ENCODE results near the gene COL13A1.

COL13A1 gene

GRCh38 chr10:69864321-69864720 lies 62.6 kb downstream of the COL13A1 start:
- in situ Hi-C loops (cut with HindIII; ENCODE audit: low sequenced_read_pairs): no loop called here

GRCh38 chr10:69865450-69865849 lies 63.7 kb downstream of the COL13A1 start:
- in situ Hi-C loops (cut with HindIII; ENCODE audit: low sequenced_read_pairs): no loop called here

DNA sequence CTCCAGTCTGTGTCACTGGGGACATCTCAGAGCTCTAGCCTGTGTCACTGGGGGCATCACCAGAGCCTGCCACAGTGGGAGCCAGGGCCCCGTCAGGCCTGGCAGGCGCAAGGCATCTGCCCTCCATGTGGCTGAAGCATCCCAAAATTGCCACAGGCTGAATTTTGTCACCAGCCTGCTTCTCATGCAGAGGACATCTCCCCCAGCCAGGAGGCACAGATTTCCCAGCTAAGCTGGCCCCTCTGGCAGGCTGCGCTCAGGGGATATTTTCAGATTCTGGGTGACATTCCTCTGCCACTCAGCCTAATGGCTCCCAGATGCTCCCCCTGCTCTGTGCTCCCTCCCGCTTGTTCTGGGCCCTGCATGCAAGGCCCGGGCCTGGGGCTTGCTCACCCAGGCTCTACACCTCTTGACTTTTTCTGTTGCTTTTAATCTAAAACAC lies 64.6 kb downstream of the COL13A1 start:
- in situ Hi-C loops (cut with HindIII; ENCODE audit: low sequenced_read_pairs): no loop called here

DNA sequence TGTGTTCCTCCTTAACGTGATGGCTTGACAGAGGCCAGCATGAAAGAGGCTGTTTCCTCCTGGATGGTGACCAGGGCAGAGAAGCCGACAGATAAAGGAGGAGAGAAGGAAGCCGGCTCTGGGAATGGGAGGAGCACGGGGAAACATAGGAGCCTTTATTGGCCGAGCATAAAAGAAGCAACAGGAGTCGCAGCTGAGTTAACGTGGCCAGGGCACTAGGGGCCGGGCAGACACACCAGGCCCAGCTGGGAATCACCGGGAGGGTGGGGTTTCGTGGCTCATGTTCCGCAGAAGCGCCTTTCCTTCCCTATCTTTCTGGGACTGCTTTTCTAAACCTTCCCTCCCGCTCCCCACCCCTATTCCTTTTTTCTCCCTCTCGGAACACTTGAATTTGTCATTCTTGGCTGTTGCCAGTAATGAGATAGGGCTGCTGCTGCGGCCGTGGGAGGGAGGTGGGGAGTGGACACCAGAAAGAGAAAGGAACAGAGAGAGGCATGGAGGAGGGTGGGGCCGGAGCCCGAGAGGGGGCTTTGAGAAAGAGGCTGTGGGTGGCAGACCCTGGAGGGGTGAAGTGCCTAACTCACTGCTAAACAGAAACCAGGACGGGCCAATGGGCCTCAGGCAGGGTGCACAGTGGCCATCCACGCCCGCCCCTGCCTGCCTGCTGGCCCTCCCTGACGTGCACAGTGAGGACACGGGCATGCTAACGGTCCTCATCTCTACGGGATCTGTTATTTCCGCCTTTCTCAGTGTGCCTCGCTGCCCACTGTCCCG lies 65.2 kb downstream of the COL13A1 start:
- in situ Hi-C loops (cut with HindIII; ENCODE audit: low sequenced_read_pairs): no loop called here

GRCh38 chr10:69867699-69868558 lies 66.2 kb downstream of the COL13A1 start:
- in situ Hi-C loops (cut with HindIII; ENCODE audit: low sequenced_read_pairs): no loop called here

GRCh38 chr10:69868821-69869220 lies 67.1 kb downstream of the COL13A1 start:
- in situ Hi-C loops (cut with HindIII; ENCODE audit: low sequenced_read_pairs): no loop called here

DNA sequence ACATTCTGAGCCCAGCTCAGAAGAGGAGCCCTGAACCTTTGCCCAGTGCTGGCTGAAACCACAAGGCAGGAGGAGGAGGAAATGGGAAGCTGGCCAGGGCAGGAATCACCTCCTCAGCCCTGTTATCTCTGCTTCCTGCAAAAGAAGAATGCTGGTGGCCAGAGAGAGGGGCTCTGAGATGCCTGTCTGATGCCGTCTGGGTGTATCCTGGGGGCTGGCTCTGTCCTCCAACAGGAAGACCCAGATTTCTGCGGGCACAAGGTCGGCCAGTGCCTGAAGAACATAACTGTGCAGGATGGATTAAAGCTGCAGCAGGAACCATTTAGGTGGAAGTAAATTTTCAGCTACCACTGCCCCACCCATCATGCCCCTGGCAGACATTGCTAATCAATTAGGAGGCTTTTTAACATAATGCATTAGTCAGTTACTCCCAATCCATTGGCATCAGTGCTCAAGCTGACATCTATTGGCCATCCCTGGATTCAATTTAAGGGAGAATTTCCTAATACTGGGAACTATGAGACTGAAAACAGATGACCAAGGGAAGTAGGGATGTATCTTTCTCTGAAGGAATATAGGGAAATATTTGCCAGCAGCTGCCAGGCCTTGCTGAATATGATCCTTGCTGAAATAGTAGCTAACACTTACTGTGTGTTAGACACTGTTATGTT lies 67.7 kb downstream of the COL13A1 start:
- in situ Hi-C loops (cut with HindIII; ENCODE audit: low sequenced_read_pairs): no loop called here

DNA sequence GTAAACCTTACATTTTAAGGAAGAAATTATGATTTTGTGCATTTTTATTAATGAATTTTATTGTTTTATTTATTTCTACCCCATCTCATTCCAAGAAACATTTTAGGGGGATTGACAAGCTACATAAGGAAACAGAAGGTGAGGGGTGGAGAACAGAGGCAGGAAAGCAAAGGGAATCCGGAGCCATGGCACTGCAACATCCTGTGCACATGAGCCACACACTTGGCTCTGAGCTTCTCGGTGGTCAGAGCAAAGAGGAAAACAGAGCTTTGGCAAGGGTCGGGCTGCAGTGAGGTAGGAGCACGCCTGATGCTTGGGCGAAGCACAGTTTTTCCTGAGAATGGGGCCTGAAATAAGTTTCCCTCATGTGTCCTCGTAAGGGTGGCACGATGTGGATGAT lies 68.9 kb downstream of the COL13A1 start:
- in situ Hi-C loops (cut with HindIII; ENCODE audit: low sequenced_read_pairs): no loop called here

GRCh38 chr10:69871074-69871473 lies 69.4 kb downstream of the COL13A1 start:
- in situ Hi-C loops (cut with HindIII; ENCODE audit: low sequenced_read_pairs): no loop called here

DNA sequence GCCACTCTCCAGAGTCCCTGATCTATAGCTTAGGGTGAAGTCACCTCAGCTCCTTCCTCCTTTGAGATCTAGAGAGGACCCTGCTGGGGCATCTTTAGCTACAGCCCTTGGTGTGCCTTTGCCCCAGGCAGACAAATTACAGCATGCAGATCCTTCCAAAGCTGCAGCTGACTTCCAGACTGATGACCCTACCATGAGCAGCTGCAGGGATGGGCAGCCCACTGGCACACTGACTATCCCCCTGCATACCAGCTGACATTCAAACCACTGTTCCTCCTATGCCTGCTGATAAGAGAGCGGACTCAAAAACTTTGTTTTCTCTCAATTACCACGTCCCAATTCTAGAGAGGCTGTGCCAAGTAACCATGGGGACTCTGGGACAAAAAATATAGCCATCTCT lies 70.6 kb downstream of the COL13A1 start:
- in situ Hi-C loops (cut with HindIII; ENCODE audit: low sequenced_read_pairs): no loop called here

GRCh38 chr10:69873135-69873639 lies 71.5 kb downstream of the COL13A1 start:
- in situ Hi-C loops (cut with HindIII; ENCODE audit: low sequenced_read_pairs): no loop called here

- in situ Hi-C loops (cut with HindIII; ENCODE audit: low sequenced_read_pairs): no loop called here
These were observed 72.7 kb downstream of the COL13A1 start for GRCh38 chr10:69874449-69874848.

- in situ Hi-C loops (cut with HindIII; ENCODE audit: low sequenced_read_pairs): loop anchor here (5.0 kb wide), 1 partner anchor 36 kb away; no protein-coding TSS in a partner anchor
These were observed 74.2 kb downstream of the COL13A1 start for GRCh38 chr10:69875856-69876255.

DNA sequence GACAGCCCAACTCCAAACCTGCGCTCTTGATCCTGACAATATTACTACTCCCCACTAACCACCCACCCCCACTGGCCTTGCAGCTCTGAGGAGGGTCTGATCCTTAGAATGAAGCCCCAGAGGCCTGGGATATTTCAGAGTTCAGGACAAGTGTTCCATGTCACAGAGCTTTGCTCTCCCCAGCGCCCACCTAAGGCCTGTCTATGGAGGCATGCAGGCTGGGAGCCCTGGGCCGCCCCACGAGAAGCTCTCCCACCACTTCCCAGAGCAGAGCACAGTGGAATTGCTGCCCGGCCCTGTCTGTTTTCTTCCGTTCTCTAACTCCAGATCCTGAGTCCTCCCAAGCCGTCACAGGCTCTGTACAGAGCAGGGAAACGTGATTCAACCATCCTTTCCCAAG lies 74.6 kb downstream of the COL13A1 start:
- in situ Hi-C loops (cut with HindIII; ENCODE audit: low sequenced_read_pairs): loop anchor here (5.0 kb wide), 1 partner anchor 36 kb away; no protein-coding TSS in a partner anchor

- in situ Hi-C loops (cut with HindIII; ENCODE audit: low sequenced_read_pairs): loop anchor here (5.0 kb wide), 1 partner anchor 35 kb away; no protein-coding TSS in a partner anchor
These were observed 75.2 kb downstream of the COL13A1 start for GRCh38 chr10:69876931-69877330.

- in situ Hi-C loops (cut with HindIII; ENCODE audit: low sequenced_read_pairs): loop anchor here (5.0 kb wide), 1 partner anchor 34 kb away; no protein-coding TSS in a partner anchor
These were observed 76.3 kb downstream of the COL13A1 start for GRCh38 chr10:69878038-69878437.

DNA sequence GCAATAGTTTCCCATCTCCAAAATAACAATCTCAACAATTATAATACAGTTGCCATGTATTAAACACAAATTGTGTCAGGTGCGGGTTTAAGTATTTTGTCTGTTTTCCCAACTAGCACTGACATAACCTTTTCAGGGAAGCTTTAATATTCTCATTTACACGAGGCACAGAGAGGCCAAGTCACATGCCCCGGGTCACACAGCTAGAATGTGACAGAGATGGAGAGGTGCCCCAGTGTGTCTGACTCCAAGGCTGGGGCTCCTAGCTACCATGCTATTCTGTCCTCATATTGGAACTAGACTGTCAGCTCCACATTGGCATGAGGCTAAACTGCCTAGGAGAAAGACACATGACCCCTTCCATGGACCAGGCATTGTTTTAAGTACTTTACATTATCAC lies 77.2 kb downstream of the COL13A1 start:
- in situ Hi-C loops (cut with HindIII; ENCODE audit: low sequenced_read_pairs): loop anchor here (5.0 kb wide), 1 partner anchor 33 kb away; no protein-coding TSS in a partner anchor

- in situ Hi-C loops (cut with HindIII; ENCODE audit: low sequenced_read_pairs): loop anchor here (5.0 kb wide), 1 partner anchor 33 kb away; no protein-coding TSS in a partner anchor
These were observed 78.0 kb downstream of the COL13A1 start for GRCh38 chr10:69879634-69880257.

- in situ Hi-C loops (cut with HindIII; ENCODE audit: low sequenced_read_pairs): no loop called here
These were observed 78.8 kb downstream of the COL13A1 start for GRCh38 chr10:69880301-69881081.

DNA sequence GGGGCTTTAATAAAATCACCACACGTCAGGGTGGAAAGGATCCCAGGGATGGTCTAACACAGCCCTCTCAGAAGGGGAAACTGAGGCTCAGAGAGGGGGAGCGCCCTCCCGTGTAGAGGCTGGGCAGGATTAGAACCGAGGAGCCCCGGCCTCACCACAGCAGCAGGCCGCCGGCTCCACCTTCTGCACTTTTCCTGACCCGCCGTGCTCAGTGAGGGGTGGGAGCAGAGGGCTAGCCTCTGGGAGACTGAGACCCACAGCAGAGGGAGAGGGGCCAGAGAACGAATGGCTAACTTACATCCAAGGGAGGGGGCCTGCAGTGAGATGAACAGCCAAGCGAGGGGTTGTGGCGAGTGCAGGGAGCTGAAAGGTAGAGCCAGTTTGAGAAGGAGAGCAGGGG lies 79.5 kb downstream of the COL13A1 start:
- in situ Hi-C loops (cut with HindIII; ENCODE audit: low sequenced_read_pairs): no loop called here

Data from DLD1 (cell line).